Gastrocnemius medialis (tissue), 4 donors: Measurements from ENCODE around the gene SEMA3C.

Source experiments
- CTCF ChIP-seq, 5 experiments: fragments of 450-650 bp in 3 of 5; fragments of 200-600 bp in 2 of 5; sonication (generic) in 2 of 5; IDR thresholded peaks in 4 of 5; conservative IDR thresholded peaks in 1 of 5; 1 replicate in 4 of 5; 2 replicates in 1 of 5; pipeline ENCODE4 v1.5.1; 2016 to 2019; ENCODE audit warnings: antibody characterized with exemption in 5 of 5, mild to moderate bottlenecking in 3 of 5, moderate library complexity in 3 of 5
- POLR2A ChIP-seq, 2 donors: fragments of 450-650 bp; IDR thresholded peaks; one replicate each; pipeline ENCODE4 v1.6.1; 2017; ENCODE audit warnings: antibody characterized with exemption in 2 of 2, mild to moderate bottlenecking in 2 of 2, moderate library complexity in 2 of 2

GRCh38 chr7:80772347-80772993 lies 146.4 kb downstream of the SEMA3C start:
- TF ChIP-seq CTCF (IDR thresholded peaks at IDR 0.05 in 4 of 5, conservative IDR thresholded peaks at IDR 0.05 in 1 of 5), result no peak
- no peak for TF ChIP-seq POLR2A (IDR thresholded peaks at IDR 0.05)
